ENCODE measurements around the gene MAPK8IP2. TPM values are rescaled to one million over a fixed set of nuclear protein-coding genes. Genes with fewer than 3 reads are reported as not detected.

MAPK8IP2 gene
- total and polyA plus RNA-seq, 2 of the 13 experiments (the other 11 are each of a cell fraction or from before 2014, with no cell fraction given), result 1.3 to 2.6 TPM

DNA sequence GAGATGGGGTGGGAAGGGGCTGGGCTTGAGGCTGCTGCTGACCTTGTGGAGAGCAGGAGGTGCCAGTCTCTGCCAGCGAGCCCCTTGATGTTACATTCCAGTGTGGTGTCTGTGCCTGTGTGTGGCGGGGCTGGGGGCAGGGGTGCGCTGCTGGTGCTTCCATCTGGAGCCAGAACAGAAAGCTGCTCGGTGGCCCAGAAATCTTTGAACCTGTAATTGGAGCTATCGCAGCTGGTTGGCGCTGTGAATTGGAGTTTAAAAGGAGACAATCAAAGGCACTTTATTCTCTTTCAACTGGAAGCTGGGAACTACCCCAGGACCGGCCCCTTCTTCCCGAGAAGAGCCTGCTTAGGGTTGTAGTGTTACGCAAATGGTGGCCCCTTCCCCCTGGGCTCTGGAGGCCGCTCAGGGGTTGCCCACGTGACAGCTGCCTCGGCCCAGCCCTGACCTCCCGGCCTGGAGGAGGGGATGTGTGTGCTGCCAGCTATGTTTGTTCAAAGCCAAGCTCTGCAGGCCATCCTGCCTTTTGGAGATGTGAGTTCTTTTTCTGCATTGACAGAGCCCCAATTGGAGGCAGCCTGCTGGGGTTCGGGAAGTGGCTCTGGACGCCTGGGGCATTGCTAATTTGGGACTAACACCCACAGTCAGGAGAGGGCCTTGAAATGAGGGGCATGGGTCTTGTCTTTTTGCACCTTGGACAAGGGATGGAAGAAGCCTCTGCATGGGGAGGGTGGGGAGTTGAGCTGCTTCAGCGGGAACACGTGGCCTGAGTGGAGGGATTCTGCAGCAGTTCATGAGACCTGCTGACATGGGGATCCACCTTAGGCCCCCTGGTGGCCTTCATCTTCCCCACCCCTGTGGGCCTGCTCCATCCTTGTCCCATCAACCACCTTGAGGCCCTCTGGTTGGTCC, 41.4 kb downstream of the MAPK8IP2 start (continued):
- TF ChIP-seq, protein P1, sequence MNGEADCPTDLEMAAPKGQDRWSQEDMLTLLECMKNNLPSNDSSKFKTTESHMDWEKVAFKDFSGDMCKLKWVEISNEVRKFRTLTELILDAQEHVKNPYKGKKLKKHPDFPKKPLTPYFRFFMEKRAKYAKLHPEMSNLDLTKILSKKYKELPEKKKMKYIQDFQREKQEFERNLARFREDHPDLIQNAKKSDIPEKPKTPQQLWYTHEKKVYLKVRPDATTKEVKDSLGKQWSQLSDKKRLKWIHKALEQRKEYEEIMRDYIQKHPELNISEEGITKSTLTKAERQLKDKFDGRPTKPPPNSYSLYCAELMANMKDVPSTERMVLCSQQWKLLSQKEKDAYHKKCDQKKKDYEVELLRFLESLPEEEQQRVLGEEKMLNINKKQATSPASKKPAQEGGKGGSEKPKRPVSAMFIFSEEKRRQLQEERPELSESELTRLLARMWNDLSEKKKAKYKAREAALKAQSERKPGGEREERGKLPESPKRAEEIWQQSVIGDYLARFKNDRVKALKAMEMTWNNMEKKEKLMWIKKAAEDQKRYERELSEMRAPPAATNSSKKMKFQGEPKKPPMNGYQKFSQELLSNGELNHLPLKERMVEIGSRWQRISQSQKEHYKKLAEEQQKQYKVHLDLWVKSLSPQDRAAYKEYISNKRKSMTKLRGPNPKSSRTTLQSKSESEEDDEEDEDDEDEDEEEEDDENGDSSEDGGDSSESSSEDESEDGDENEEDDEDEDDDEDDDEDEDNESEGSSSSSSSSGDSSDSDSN (CRISPR knock-in tag; IDR thresholded peaks at IDR 0.05), result peak; percentile 69
- TF ChIP-seq ZNF589 (CRISPR knock-in tag; conservative IDR thresholded peaks at IDR 0.05) (no peak), ZBTB42 (CRISPR knock-in tag; IDR thresholded peaks at IDR 0.05) (no peak), ZNF550 (CRISPR knock-in tag; IDR thresholded peaks at IDR 0.05; ENCODE audit: borderline replicate concordance) (no peak), ETV5 (CRISPR knock-in tag; IDR thresholded peaks at IDR 0.05; ENCODE audit: borderline replicate concordance) (no peak; the same call in 1 of the 2 replicates), ZNF367 (CRISPR knock-in tag; IDR thresholded peaks at IDR 0.05; ENCODE audit: borderline replicate concordance) (no peak), ZNF225 (CRISPR knock-in tag; IDR thresholded peaks at IDR 0.05) (no peak; the same call in 1 of the 2 replicates), ZNF839 (CRISPR knock-in tag; IDR thresholded peaks at IDR 0.05; ENCODE audit: borderline replicate concordance) (no peak), ZNF720 (CRISPR knock-in tag; IDR thresholded peaks at IDR 0.05) (no peak), MXD4 (CRISPR knock-in tag; IDR thresholded peaks at IDR 0.05) (no peak; the same call in 1 of the 2 replicates), ASH2L (IDR thresholded peaks at IDR 0.05; ENCODE audit: insufficient read length, low read depth, low read length) (peak; percentile 85), ZNF670 (CRISPR knock-in tag; IDR thresholded peaks at IDR 0.05; ENCODE audit: borderline replicate concordance) (peak; percentile 89; the same call in 1 of the 2 replicates), KMT2B (CRISPR knock-in tag; IDR thresholded peaks at IDR 0.05) (no peak), MAZ (IDR thresholded peaks at IDR 0.05; ENCODE audit: borderline replicate concordance, low read depth, low read length) (peak; percentile 76; the same call in 1 of the 2 replicates), MAZ (CRISPR knock-in tag; IDR thresholded peaks at IDR 0.05; ENCODE audit: low read depth) (peak; percentile 85), ZNF274 (CRISPR knock-in tag; IDR thresholded peaks at IDR 0.05) (no peak), KLF13 (CRISPR knock-in tag; IDR thresholded peaks at IDR 0.05) (no peak; the same call in 1 of the 2 replicates), ZNF776 (CRISPR knock-in tag; IDR thresholded peaks at IDR 0.05) (no peak), RAD21 (CRISPR knock-in tag; IDR thresholded peaks at IDR 0.05) (peak; percentile 60), MIXL1 (CRISPR knock-in tag; IDR thresholded peaks at IDR 0.05) (no peak)
- TF ChIP-seq, protein P2, sequence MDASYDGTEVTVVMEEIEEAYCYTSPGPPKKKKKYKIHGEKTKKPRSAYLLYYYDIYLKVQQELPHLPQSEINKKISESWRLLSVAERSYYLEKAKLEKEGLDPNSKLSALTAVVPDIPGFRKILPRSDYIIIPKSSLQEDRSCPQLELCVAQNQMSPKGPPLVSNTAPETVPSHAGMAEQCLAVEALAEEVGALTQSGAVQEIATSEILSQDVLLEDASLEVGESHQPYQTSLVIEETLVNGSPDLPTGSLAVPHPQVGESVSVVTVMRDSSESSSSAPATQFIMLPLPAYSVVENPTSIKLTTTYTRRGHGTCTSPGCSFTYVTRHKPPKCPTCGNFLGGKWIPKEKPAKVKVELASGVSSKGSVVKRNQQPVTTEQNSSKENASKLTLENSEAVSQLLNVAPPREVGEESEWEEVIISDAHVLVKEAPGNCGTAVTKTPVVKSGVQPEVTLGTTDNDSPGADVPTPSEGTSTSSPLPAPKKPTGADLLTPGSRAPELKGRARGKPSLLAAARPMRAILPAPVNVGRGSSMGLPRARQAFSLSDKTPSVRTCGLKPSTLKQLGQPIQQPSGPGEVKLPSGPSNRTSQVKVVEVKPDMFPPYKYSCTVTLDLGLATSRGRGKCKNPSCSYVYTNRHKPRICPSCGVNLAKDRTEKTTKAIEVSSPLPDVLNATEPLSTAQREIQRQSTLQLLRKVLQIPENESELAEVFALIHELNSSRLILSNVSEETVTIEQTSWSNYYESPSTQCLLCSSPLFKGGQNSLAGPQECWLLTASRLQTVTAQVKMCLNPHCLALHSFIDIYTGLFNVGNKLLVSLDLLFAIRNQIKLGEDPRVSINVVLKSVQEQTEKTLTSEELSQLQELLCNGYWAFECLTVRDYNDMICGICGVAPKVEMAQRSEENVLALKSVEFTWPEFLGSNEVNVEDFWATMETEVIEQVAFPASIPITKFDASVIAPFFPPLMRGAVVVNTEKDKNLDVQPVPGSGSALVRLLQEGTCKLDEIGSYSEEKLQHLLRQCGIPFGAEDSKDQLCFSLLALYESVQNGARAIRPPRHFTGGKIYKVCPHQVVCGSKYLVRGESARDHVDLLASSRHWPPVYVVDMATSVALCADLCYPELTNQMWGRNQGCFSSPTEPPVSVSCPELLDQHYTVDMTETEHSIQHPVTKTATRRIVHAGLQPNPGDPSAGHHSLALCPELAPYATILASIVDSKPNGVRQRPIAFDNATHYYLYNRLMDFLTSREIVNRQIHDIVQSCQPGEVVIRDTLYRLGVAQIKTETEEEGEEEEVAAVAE (CRISPR knock-in tag; IDR thresholded peaks at IDR 0.05; ENCODE audit: borderline replicate concordance), result no peak
- TF ChIP-seq, protein P3, sequence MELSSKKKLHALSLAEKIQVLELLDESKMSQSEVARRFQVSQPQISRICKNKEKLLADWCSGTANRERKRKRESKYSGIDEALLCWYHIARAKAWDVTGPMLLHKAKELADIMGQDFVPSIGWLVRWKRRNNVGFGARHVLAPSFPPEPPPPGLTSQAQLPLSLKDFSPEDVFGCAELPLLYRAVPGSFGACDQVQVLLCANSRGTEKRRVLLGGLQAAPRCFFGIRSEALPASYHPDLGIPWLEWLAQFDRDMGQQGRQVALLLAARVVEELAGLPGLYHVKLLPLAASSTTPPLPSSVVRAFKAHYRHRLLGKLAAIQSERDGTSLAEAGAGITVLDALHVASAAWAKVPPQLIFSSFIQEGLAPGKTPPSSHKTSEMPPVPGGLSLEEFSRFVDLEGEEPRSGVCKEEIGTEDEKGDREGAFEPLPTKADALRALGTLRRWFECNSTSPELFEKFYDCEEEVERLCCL (CRISPR knock-in tag; IDR thresholded peaks at IDR 0.05; ENCODE audit: borderline replicate concordance), result no peak
